ENCODE results near the gene FZR1. TPM values are rescaled to one million over a fixed set of nuclear protein-coding genes. Genes with fewer than 3 reads are reported as not detected.

Gene FZR1
- total RNA-seq, 1 experiment from 2014 or later = 59.1 TPM

- Histone ChIP-seq H3K4me3 (ENCODE audit: low read depth, low read length) (no peak overlapping the region), H3K4me1 (0 out of 2 replicates have a peak, but pooled peaks cover 5% of the 10 kb centered on the region), H3K9me3 (no peaks in the 10 kb centered on the region), H3K36me3 (ENCODE audit: control insufficient read depth, insufficient read depth, low read length) (no peaks in the 10 kb centered on the region), H3K27me3 (replicated peaks; ENCODE audit: control insufficient read depth, insufficient read depth, low read length) (no peaks in the 10 kb centered on the region)
- intact Hi-C loops (cut with micrococcal nuclease; ENCODE audit: unreplicated experiment) = no loop called here
- ChIA-PET CTCF (no interaction called here), POLR2A (no interaction called here)
- H3K27ac Mint-ChIP-seq (ENCODE audit: unreplicated experiment) = no peak overlapping the region
- TF ChIP-seq CTCF (IDR thresholded peaks at IDR 0.05; ENCODE audit: insufficient read depth in 1 of 2, low read depth in 1 of 2, low read length in 1 of 2, severe bottlenecking in 1 of 2, unreplicated experiment in 1 of 2) = no peak
- no peak overlapping the region for H3K4me3 Mint-ChIP-seq (ENCODE audit: unreplicated experiment)
- peaks cover 5% of the 10 kb centered on the region for H3K36me3 Mint-ChIP-seq (ENCODE audit: insufficient read depth, unreplicated experiment)
- no peak for DNase-seq
- no peaks in the 10 kb centered on the region for H3K4me1 Mint-ChIP-seq (ENCODE audit: low read depth, unreplicated experiment)
- no peaks in the 10 kb centered on the region for H3K27me3 Mint-ChIP-seq (ENCODE audit: insufficient read depth, unreplicated experiment)
- no peaks in the 10 kb centered on the region for H3K9me3 Mint-ChIP-seq (ENCODE audit: unreplicated experiment)
- BruUV-seq (replicated peaks) = no TSS peak
Measured at GRCh38 chr19:3459965-3460582, 46.0 kb upstream of the FZR1 start.

GRCh38 chr19:3462991-3463713, 43.0 kb upstream of the FZR1 start:
- H3K4me1 ChIP-seq = no peaks in the 10 kb centered on the region
- no peaks in the 10 kb centered on the region for H3K4me1 Mint-ChIP-seq (ENCODE audit: low read depth, unreplicated experiment)
- no peak overlapping the region for H3K4me3 ChIP-seq (ENCODE audit: low read depth, low read length)
- no peak for DNase-seq
- intact Hi-C loops (cut with micrococcal nuclease; ENCODE audit: unreplicated experiment) = no loop called here
- H3K9me3 ChIP-seq = no peaks in the 10 kb centered on the region
- H3K4me3 Mint-ChIP-seq (ENCODE audit: unreplicated experiment) = no peak overlapping the region
- no peaks in the 10 kb centered on the region for H3K27me3 ChIP-seq (replicated peaks; ENCODE audit: control insufficient read depth, insufficient read depth, low read length)
- POLR2A ChIA-PET = no interaction called here
- CTCF ChIA-PET = interaction anchor here (0.6 kb wide), 2 partner anchors 31 to 162 kb away, joined by 3 to 5 read pairs; no protein-coding TSS in a partner anchor
- H3K36me3 Mint-ChIP-seq (ENCODE audit: insufficient read depth, unreplicated experiment) = peaks cover 5% of the 10 kb centered on the region
- H3K36me3 ChIP-seq (ENCODE audit: control insufficient read depth, insufficient read depth, low read length) = no peaks in the 10 kb centered on the region
- no peak for TF ChIP-seq CTCF (IDR thresholded peaks at IDR 0.05; ENCODE audit: insufficient read depth in 1 of 2, low read depth in 1 of 2, low read length in 1 of 2, severe bottlenecking in 1 of 2, unreplicated experiment in 1 of 2)
- H3K9me3 Mint-ChIP-seq (ENCODE audit: unreplicated experiment) = no peaks in the 10 kb centered on the region
- BruUV-seq (replicated peaks) = no TSS peak
- no peak overlapping the region for H3K27ac Mint-ChIP-seq (ENCODE audit: unreplicated experiment)
- H3K27me3 Mint-ChIP-seq (ENCODE audit: insufficient read depth, unreplicated experiment) = no peaks in the 10 kb centered on the region

DNA sequence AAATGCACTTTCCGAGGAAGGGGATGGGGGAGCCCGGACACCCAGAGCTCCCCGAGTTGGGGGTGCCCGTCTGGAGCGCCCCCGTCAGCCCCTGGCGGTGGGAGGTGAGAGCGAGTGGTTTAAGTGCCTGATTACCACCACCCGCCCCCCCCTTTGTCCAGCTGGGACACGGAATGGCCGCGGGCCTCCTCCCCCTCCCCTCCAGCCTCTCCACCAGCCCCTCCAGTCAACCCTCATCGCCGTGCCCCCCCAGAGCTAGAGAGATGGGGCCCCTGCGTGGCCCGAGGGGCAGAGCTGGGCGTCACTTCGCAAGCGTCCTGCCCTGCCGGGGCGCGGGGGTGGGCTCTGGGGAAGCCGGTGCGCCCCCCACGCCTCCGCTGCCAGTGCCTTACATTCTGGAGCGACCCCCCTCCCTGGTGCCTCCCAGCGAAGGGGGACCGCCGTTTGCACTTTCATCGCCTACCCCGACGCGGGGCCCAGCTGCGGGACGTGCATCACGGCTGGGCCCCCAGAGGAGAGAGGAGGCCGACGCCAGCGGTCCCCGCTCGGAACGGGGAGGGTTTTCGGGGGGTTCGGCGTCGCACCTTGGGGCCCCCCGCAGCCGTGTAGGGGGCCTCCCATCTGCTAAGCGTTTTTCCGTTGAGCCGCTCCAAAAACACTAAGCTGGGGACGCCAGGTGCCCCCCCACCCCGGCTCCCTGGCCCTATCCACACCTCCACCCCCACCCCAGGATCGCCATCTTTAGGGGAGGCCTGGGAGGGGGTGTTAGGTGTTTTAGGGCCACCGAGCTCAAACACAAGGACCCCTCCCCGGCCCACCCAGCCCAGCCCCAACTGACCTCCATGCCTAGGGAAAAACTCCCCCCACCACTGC, 42.2 kb upstream of the FZR1 start:
- H3K27me3 Mint-ChIP-seq (ENCODE audit: insufficient read depth, unreplicated experiment) = no peaks in the 10 kb centered on the region
- no peak for TF ChIP-seq CTCF (IDR thresholded peaks at IDR 0.05; ENCODE audit: insufficient read depth in 1 of 2, low read depth in 1 of 2, low read length in 1 of 2, severe bottlenecking in 1 of 2, unreplicated experiment in 1 of 2)
- Histone ChIP-seq H3K4me3 (ENCODE audit: low read depth, low read length) (no peak overlapping the region), H3K4me1 (no peaks in the 10 kb centered on the region), H3K9me3 (no peaks in the 10 kb centered on the region), H3K36me3 (ENCODE audit: control insufficient read depth, insufficient read depth, low read length) (no peaks in the 10 kb centered on the region), H3K27me3 (replicated peaks; ENCODE audit: control insufficient read depth, insufficient read depth, low read length) (no peaks in the 10 kb centered on the region)
- no peaks in the 10 kb centered on the region for H3K4me1 Mint-ChIP-seq (ENCODE audit: low read depth, unreplicated experiment)
- no peak for DNase-seq
- intact Hi-C loops (cut with micrococcal nuclease; ENCODE audit: unreplicated experiment) = no loop called here
- ChIA-PET POLR2A (no interaction called here), CTCF (interaction anchor here (0.6 kb wide), 2 partner anchors 30 to 163 kb away, joined by 3 to 5 read pairs; no protein-coding TSS in a partner anchor)
- no peaks in the 10 kb centered on the region for H3K9me3 Mint-ChIP-seq (ENCODE audit: unreplicated experiment)
- no peak overlapping the region for H3K4me3 Mint-ChIP-seq (ENCODE audit: unreplicated experiment)
- H3K27ac Mint-ChIP-seq (ENCODE audit: unreplicated experiment) = no peak overlapping the region
- no TSS peak for BruUV-seq (replicated peaks)
- H3K36me3 Mint-ChIP-seq (ENCODE audit: insufficient read depth, unreplicated experiment) = peaks cover 5% of the 10 kb centered on the region

Measured in Caco-2 (cell line).